Measurements from ENCODE around the gene USP54.

DNA sequence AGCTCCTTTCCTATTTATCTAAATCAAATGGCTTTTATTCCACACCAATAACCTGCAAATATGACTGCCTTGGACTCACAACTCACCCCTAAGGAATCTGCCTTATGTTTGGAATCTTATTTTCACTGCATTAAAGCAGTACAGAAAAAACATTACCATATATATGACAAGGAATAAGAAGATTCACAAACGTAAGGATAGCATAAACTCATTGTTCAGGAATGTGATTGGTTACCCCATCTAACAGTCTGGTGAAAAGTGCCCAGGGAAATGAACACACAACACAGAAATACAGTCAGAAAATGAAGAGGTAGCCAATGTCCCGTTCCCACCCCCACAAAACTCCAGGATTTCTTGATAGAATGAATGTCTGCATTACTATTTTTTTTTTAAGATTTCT lies 97.4 kb downstream of the USP54 start:
- TF ChIP-seq, protein P1, sequence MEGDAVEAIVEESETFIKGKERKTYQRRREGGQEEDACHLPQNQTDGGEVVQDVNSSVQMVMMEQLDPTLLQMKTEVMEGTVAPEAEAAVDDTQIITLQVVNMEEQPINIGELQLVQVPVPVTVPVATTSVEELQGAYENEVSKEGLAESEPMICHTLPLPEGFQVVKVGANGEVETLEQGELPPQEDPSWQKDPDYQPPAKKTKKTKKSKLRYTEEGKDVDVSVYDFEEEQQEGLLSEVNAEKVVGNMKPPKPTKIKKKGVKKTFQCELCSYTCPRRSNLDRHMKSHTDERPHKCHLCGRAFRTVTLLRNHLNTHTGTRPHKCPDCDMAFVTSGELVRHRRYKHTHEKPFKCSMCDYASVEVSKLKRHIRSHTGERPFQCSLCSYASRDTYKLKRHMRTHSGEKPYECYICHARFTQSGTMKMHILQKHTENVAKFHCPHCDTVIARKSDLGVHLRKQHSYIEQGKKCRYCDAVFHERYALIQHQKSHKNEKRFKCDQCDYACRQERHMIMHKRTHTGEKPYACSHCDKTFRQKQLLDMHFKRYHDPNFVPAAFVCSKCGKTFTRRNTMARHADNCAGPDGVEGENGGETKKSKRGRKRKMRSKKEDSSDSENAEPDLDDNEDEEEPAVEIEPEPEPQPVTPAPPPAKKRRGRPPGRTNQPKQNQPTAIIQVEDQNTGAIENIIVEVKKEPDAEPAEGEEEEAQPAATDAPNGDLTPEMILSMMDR (IDR thresholded peaks at IDR 0.05; ENCODE audit: low read depth, low read length, poor library complexity, severe bottlenecking): no peak
- TF ChIP-seq EZH2phosphoT487 (IDR thresholded peaks at IDR 0.05; ENCODE audit: borderline replicate concordance, low read length): no peak

Data from DOHH2 (cell line).